NCI-H510A treated with DMSO at 0.1 percent for 48 hours (cell line): ENCODE data around the gene MEIS2.

Experiments
- DNase-seq: peaks from one replicate; lab custom pipeline; 2025; lab: John Stamatoyannopoulos, UW

Gene MEIS2

GRCh38 chr15:37077623-37078351 lies 22.6 kb downstream of the MEIS2 start:
- DNase-seq: no peak

GRCh38 chr15:37076543-37076942 lies 23.8 kb downstream of the MEIS2 start:
- no peak for DNase-seq

- DNase-seq: no peak
Measured at GRCh38 chr15:37075777-37076176, 24.6 kb downstream of the MEIS2 start.

GRCh38 chr15:37072181-37072580 lies 28.2 kb downstream of the MEIS2 start:
- DNase-seq: no peak

GRCh38 chr15:37071134-37071533 lies 29.2 kb downstream of the MEIS2 start:
- no peak for DNase-seq

- no peak for DNase-seq
Measured at GRCh38 chr15:37070686-37071085, 29.7 kb downstream of the MEIS2 start.

- DNase-seq: no peak
Measured at GRCh38 chr15:37061996-37062395, 38.4 kb downstream of the MEIS2 start.

GRCh38 chr15:37059086-37059485 lies 41.3 kb downstream of the MEIS2 start:
- no peak for DNase-seq

GRCh38 chr15:37058316-37058985 lies 41.9 kb downstream of the MEIS2 start:
- no peak for DNase-seq

- no peak for DNase-seq
Measured at GRCh38 chr15:37057831-37058230, 42.5 kb downstream of the MEIS2 start.

- DNase-seq: no peak
Measured at GRCh38 chr15:37057256-37057655, 43.1 kb downstream of the MEIS2 start.

- DNase-seq: no peak
Measured at GRCh38 chr15:37056177-37057121, 43.9 kb downstream of the MEIS2 start.

- DNase-seq: no peak
Measured at GRCh38 chr15:37055481-37055880, 44.9 kb downstream of the MEIS2 start.

GRCh38 chr15:37054336-37054735 lies 46.0 kb downstream of the MEIS2 start:
- DNase-seq: no peak

- DNase-seq: no peak
Measured at GRCh38 chr15:37053166-37053565, 47.2 kb downstream of the MEIS2 start.

- no peak for DNase-seq
Measured at GRCh38 chr15:37050345-37050744, 50.0 kb downstream of the MEIS2 start.

- peak; percentile 7 for DNase-seq
Measured at GRCh38 chr15:37046876-37047614, 53.3 kb downstream of the MEIS2 start.

GRCh38 chr15:37045859-37046740 lies 54.2 kb downstream of the MEIS2 start:
- peak; percentile 55 for DNase-seq

- DNase-seq: peak; percentile 21
Measured at GRCh38 chr15:37044915-37045648, 55.3 kb downstream of the MEIS2 start.

- DNase-seq: no peak
Measured at GRCh38 chr15:37041836-37042235, 58.5 kb downstream of the MEIS2 start.
